Stomach smooth muscle (tissue), 2 donors: ENCODE results near the gene TM9SF1.

Source experiments
- H3K27ac ChIP-seq: one replicate; pipeline ENCODE4 v1.7.0; 2013; ENCODE audit warnings: mild to moderate bottlenecking, low read length, inconsistent platforms
- H3K27me3 ChIP-seq, 2 donors: one replicate each; pipeline ENCODE4 v1.7.0; 2013; ENCODE audit warnings: low read length in 2 of 2; ENCODE audit not compliant: insufficient read depth in 2 of 2, control insufficient read depth in 1 of 2
- H3K36me3 ChIP-seq, 2 donors: one replicate each; pipeline ENCODE4 v1.7.0; 2013; ENCODE audit warnings: low read length in 2 of 2; ENCODE audit not compliant: control insufficient read depth in 2 of 2, insufficient read depth in 2 of 2
- H3K4me1 ChIP-seq: one replicate; pipeline ENCODE4 v1.7.0; 2013; ENCODE audit warnings: low read length; ENCODE audit not compliant: control insufficient read depth, insufficient read depth
- H3K4me3 ChIP-seq, 2 donors: one replicate each; pipeline ENCODE4 v1.7.0; 2013; ENCODE audit warnings: low read length in 2 of 2
- H3K9ac ChIP-seq, 2 donors: one replicate each; pipeline ENCODE4 v1.7.0; 2013; ENCODE audit warnings: low read length in 2 of 2, mild to moderate bottlenecking in 1 of 2
- H3K9me3 ChIP-seq, 2 donors: one replicate each; pipeline ENCODE4 v1.7.0; 2013; ENCODE audit warnings: low read length in 2 of 2; ENCODE audit not compliant: control insufficient read depth in 2 of 2
- donor health status: healthy.
- donor health status: Pancreatic carcinoma.

TM9SF1 gene

GRCh38 chr14:24194186-24194872 is 912 bp downstream of the TM9SF1 start:
- H3K4me3 ChIP-seq: peak overlapping the region; percentile 96 to 99

GRCh38 chr14:24192933-24193332 is 2.3 kb downstream of the TM9SF1 start:
- H3K9me3 ChIP-seq: no peaks in the 10 kb centered on the region
- peaks cover 6 to 19% of the 10 kb centered on the region in 2 donors for H3K36me3 ChIP-seq
- H3K9ac ChIP-seq: no peak overlapping the region
- peaks cover 38% of the 10 kb centered on the region for H3K4me1 ChIP-seq
- H3K27ac ChIP-seq: no peak overlapping the region
- no peak overlapping the region for H3K4me3 ChIP-seq
- H3K27me3 ChIP-seq: no peaks in the 10 kb centered on the region

More at GRCh38 chr14:24194186-24194872, 912 bp downstream of the TM9SF1 start:
- Histone ChIP-seq H3K27me3 (no peaks in the 10 kb centered on the region), H3K4me1 (peaks cover 30% of the 10 kb centered on the region), H3K36me3 (peaks cover 10 to 19% of the 10 kb centered on the region in 2 donors), H3K9ac (peak overlapping the region; percentile 96 to 99), H3K27ac (peak overlapping the region; percentile 96), H3K9me3 (no peaks in the 10 kb centered on the region)

- no peaks in the 10 kb centered on the region for H3K27me3 ChIP-seq
- no peak overlapping the region for H3K27ac ChIP-seq
- H3K4me3 ChIP-seq: no peak overlapping the region
- H3K4me1 ChIP-seq: peaks cover 32% of the 10 kb centered on the region
- no peak overlapping the region for H3K9ac ChIP-seq
- peaks cover 24 to 36% of the 10 kb centered on the region in 2 donors for H3K36me3 ChIP-seq
- H3K9me3 ChIP-seq: no peaks in the 10 kb centered on the region
These were observed 4.8 kb downstream of the TM9SF1 start for GRCh38 chr14:24190416-24190815.

- Histone ChIP-seq H3K36me3 (peaks cover 34 to 44% of the 10 kb centered on the region in 2 donors), H3K27me3 (no peaks in the 10 kb centered on the region), H3K9ac (no peak overlapping the region), H3K9me3 (no peaks in the 10 kb centered on the region), H3K27ac (no peak overlapping the region), H3K4me1 (peaks cover 24% of the 10 kb centered on the region), H3K4me3 (no peak overlapping the region)
These were observed 5.8 kb downstream of the TM9SF1 start for GRCh38 chr14:24189460-24189859.

GRCh38 chr14:24189059-24189375 is 6.2 kb downstream of the TM9SF1 start:
- Histone ChIP-seq H3K9me3 (no peaks in the 10 kb centered on the region), H3K9ac (no peak overlapping the region), H3K36me3 (peaks cover 37 to 47% of the 10 kb centered on the region in 2 donors), H3K27ac (peak overlapping the region; percentile 46), H3K27me3 (no peaks in the 10 kb centered on the region), H3K4me1 (peaks cover 19% of the 10 kb centered on the region), H3K4me3 (peak overlapping the region; percentile 54 to 82)

- Histone ChIP-seq H3K27me3 (no peaks in the 10 kb centered on the region), H3K27ac (peak within 1 kb of the TSS; percentile 66), H3K4me1 (peaks cover 19% of the 10 kb centered on the region), H3K9ac (peak within 1 kb of the TSS; percentile 61 to 80), H3K36me3 (peaks cover 39 to 51% of the 10 kb centered on the region in 2 donors), H3K9me3 (no peaks in the 10 kb centered on the region), H3K4me3 (peak within 1 kb of the TSS; percentile 54 to 82)
These were observed 6.8 kb downstream of the TM9SF1 start, which contains the start of gene IPO4 for GRCh38 chr14:24188251-24189058. Gene IPO4 (minus strand): TSS chr14:24188816. CDS start chr14:24188787, 29 bp downstream.

GRCh38 chr14:24187539-24187915 is 7.7 kb downstream of the TM9SF1 start:
- peak overlapping the region; percentile 61 to 80 for H3K9ac ChIP-seq
- H3K27ac ChIP-seq: peak overlapping the region; percentile 66
- H3K4me3 ChIP-seq: peak overlapping the region; percentile 54 to 82
- no peaks in the 10 kb centered on the region for H3K9me3 ChIP-seq
- H3K4me1 ChIP-seq: peaks cover 17% of the 10 kb centered on the region
- H3K36me3 ChIP-seq: peaks cover 37 to 51% of the 10 kb centered on the region in 2 donors
- H3K27me3 ChIP-seq: no peaks in the 10 kb centered on the region

GRCh38 chr14:24186831-24187538 is 8.3 kb downstream of the TM9SF1 start:
- Histone ChIP-seq H3K9ac (peak overlapping the region; percentile 25 to 29), H3K9me3 (no peaks in the 10 kb centered on the region), H3K27me3 (no peaks in the 10 kb centered on the region), H3K27ac (no peak overlapping the region), H3K4me3 (no peak overlapping the region), H3K36me3 (peaks cover 40 to 52% of the 10 kb centered on the region in 2 donors), H3K4me1 (peaks cover 14% of the 10 kb centered on the region)

- no peak overlapping the region for H3K9ac ChIP-seq
- no peak overlapping the region for H3K27ac ChIP-seq
- H3K36me3 ChIP-seq: peaks cover 43 to 52% of the 10 kb centered on the region in 2 donors
- no peaks in the 10 kb centered on the region for H3K9me3 ChIP-seq
- peaks cover 14% of the 10 kb centered on the region for H3K4me1 ChIP-seq
- H3K27me3 ChIP-seq: no peaks in the 10 kb centered on the region
- H3K4me3 ChIP-seq: no peak overlapping the region
These were observed 9.5 kb downstream of the TM9SF1 start for GRCh38 chr14:24185741-24186140.

GRCh38 chr14:24185026-24185425 is 10.2 kb downstream of the TM9SF1 start:
- Histone ChIP-seq H3K27ac (no peak overlapping the region), H3K4me3 (no peak overlapping the region), H3K27me3 (no peaks in the 10 kb centered on the region), H3K9me3 (no peaks in the 10 kb centered on the region), H3K36me3 (peaks cover 43 to 53% of the 10 kb centered on the region in 2 donors), H3K4me1 (peaks cover 21% of the 10 kb centered on the region), H3K9ac (no peak overlapping the region)
